HepG2 (cell line): ENCODE measurements around the gene CEP250.

Source experiments
- EZH2 ChIP-seq: conservative IDR thresholded peaks from 2 replicates; pipeline ENCODE4 v1.6.1; 2012; ENCODE audit warnings: mild to moderate bottlenecking, low read depth, low read length, moderate library complexity
- PRDM15 ChIP-seq: sonication (generic); formaldehyde crosslinking; IDR thresholded peaks from 2 replicates; pipeline ENCODE4 v1.4.0; 2020; ENCODE audit warnings: missing genetic modification reagents
- ZUFSP ChIP-seq: sonication (generic); formaldehyde crosslinking; IDR thresholded peaks from 2 replicates; pipeline ENCODE4 v1.9.0; 2021; ENCODE audit warnings: missing genetic modification reagents, mild to moderate bottlenecking, borderline replicate concordance
- TF ChIP-seq, protein P1 (sequence below): IDR thresholded peaks from 2 replicates; pipeline ENCODE4 v1.6.1; 2016; ENCODE audit warnings: mild to moderate bottlenecking

- TF ChIP-seq ZUFSP (CRISPR knock-in tag) (no peak), EZH2 (no peak), PRDM15 (no peak)
- TF ChIP-seq, protein P1, sequence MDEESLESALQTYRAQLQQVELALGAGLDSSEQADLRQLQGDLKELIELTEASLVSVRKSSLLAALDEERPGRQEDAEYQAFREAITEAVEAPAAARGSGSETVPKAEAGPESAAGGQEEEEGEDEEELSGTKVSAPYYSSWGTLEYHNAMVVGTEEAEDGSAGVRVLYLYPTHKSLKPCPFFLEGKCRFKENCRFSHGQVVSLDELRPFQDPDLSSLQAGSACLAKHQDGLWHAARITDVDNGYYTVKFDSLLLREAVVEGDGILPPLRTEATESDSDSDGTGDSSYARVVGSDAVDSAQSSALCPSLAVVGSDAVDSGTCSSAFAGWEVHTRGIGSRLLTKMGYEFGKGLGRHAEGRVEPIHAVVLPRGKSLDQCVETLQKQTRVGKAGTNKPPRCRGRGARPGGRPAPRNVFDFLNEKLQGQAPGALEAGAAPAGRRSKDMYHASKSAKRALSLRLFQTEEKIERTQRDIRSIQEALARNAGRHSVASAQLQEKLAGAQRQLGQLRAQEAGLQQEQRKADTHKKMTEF (CRISPR knock-in tag) = no peak
Measured at GRCh38 chr20:35546127-35546526, 90.7 kb downstream of the CEP250 start.
